Measurements from ENCODE around the gene ARHGAP31. TPM values are rescaled to one million over a fixed set of nuclear protein-coding genes. Genes with fewer than 3 reads are reported as not detected.

ARHGAP31 gene
- total RNA-seq, 1 experiment from 2014 or later: 12.0 TPM

- CTCF ChIA-PET: no interaction called here
- Histone ChIP-seq H3K4me3 (ENCODE audit: low read depth, low read length, poor library complexity, severe bottlenecking) (no peak overlapping the region), H3K27me3 (replicated peaks; ENCODE audit: insufficient read depth, low read depth, low read length, poor library complexity) (no peaks in the 10 kb centered on the region), H3K9me3 (ENCODE audit: low read depth, low read length, poor library complexity, severe bottlenecking) (no peaks in the 10 kb centered on the region), H3K36me3 (ENCODE audit: insufficient read depth, low read length, poor library complexity, severe bottlenecking) (peaks cover 3% of the 10 kb centered on the region), H3K4me1 (ENCODE audit: insufficient read depth, low read length, poor library complexity, severe bottlenecking) (no peaks in the 10 kb centered on the region), H3K27ac (ENCODE audit: low read depth, low read length, poor library complexity, severe bottlenecking) (no peak overlapping the region)
- POLR2A ChIA-PET (ENCODE audit: low non-redundant PET): no interaction called here
- no TSS peak for BruUV-seq (replicated peaks)
- intact Hi-C loops (cut with micrococcal nuclease; ENCODE audit: unreplicated experiment): loop anchor here (10.0 kb wide), 1 partner anchor 236 kb away; the partner anchor contains the start of gene TEX55
- DNase-seq (ENCODE audit: low spot score): peak; percentile 17
- TF ChIP-seq CTCF (conservative IDR thresholded peaks at IDR 0.05; ENCODE audit: low read depth, low read length) (no peak), EZH2 (IDR thresholded peaks at IDR 0.05; ENCODE audit: borderline replicate concordance, low read depth, low read length, poor library complexity, severe bottlenecking) (no peak)
These were observed 86.5 kb downstream of the ARHGAP31 start for GRCh38 chr3:119380697-119381096.

GRCh38 chr3:119382134-119382533 is 88.0 kb downstream of the ARHGAP31 start:
- no TSS peak for BruUV-seq (replicated peaks)
- ChIA-PET CTCF (no interaction called here), POLR2A (ENCODE audit: low non-redundant PET) (no interaction called here)

DNA sequence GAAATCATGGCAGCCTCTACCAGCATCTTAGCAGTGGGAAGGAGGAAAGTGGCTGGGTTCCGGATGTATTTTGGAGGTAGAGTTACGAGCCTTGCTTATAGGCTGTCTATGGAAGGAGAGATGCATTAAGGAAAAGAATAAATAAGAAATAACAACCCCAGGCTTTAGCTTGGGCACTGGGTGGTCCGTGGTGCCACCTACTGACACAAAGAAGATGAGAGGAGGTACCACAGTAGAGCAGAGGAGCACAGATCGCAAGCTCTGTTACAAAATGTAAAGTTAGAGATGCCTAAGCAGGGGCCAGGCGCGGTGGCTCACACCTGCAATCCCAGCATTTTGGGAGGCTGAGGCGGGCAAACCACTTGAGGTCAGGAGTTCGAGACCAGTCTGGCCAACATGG is 94.4 kb downstream of the ARHGAP31 start:
- Histone ChIP-seq H3K27ac (ENCODE audit: low read depth, low read length, poor library complexity, severe bottlenecking) (no peak overlapping the region), H3K9me3 (ENCODE audit: low read depth, low read length, poor library complexity, severe bottlenecking) (no peaks in the 10 kb centered on the region), H3K36me3 (ENCODE audit: insufficient read depth, low read length, poor library complexity, severe bottlenecking) (peaks cover under 1% of the 10 kb centered on the region), H3K4me1 (ENCODE audit: insufficient read depth, low read length, poor library complexity, severe bottlenecking) (no peaks in the 10 kb centered on the region), H3K4me3 (ENCODE audit: low read depth, low read length, poor library complexity, severe bottlenecking) (no peak overlapping the region), H3K27me3 (replicated peaks; ENCODE audit: insufficient read depth, low read depth, low read length, poor library complexity) (no peaks in the 10 kb centered on the region)
- no peak for TF ChIP-seq EZH2 (IDR thresholded peaks at IDR 0.05; ENCODE audit: borderline replicate concordance, low read depth, low read length, poor library complexity, severe bottlenecking)
- peak; percentile 53 for TF ChIP-seq CTCF (conservative IDR thresholded peaks at IDR 0.05; ENCODE audit: low read depth, low read length)
- ChIA-PET CTCF (interaction anchor here (0.7 to 1.1 kb wide), 3 partner anchors 148 to 504 kb away, joined by 3 to 4 read pairs (median 3); partner anchors contain the start of gene B4GALT4), POLR2A (ENCODE audit: low non-redundant PET) (interaction anchor here (0.6 kb wide), 1 partner anchor 27 kb away, joined by 5 read pairs; no protein-coding TSS in a partner anchor)
- intact Hi-C loops (cut with micrococcal nuclease; ENCODE audit: unreplicated experiment): loop anchor here (5.0 to 10.0 kb wide), 3 partner anchors 111 to 506 kb away; partner anchors contain the start of gene TEX55
- BruUV-seq (replicated peaks): no TSS peak
- DNase-seq (ENCODE audit: low spot score): peak; percentile 45

More at GRCh38 chr3:119382134-119382533, 88.0 kb downstream of the ARHGAP31 start:
- intact Hi-C loops (cut with micrococcal nuclease; ENCODE audit: unreplicated experiment): loop anchor here (10.0 kb wide), 1 partner anchor 237 kb away; the partner anchor contains the start of gene TEX55
- Histone ChIP-seq H3K27ac (ENCODE audit: low read depth, low read length, poor library complexity, severe bottlenecking) (no peak overlapping the region), H3K27me3 (replicated peaks; ENCODE audit: insufficient read depth, low read depth, low read length, poor library complexity) (no peaks in the 10 kb centered on the region), H3K36me3 (ENCODE audit: insufficient read depth, low read length, poor library complexity, severe bottlenecking) (peaks cover 3% of the 10 kb centered on the region), H3K4me3 (ENCODE audit: low read depth, low read length, poor library complexity, severe bottlenecking) (no peak overlapping the region), H3K4me1 (ENCODE audit: insufficient read depth, low read length, poor library complexity, severe bottlenecking) (no peaks in the 10 kb centered on the region), H3K9me3 (ENCODE audit: low read depth, low read length, poor library complexity, severe bottlenecking) (no peaks in the 10 kb centered on the region)
- DNase-seq (ENCODE audit: low spot score): no peak
- no peak for TF ChIP-seq CTCF (conservative IDR thresholded peaks at IDR 0.05; ENCODE audit: low read depth, low read length)
- no peak for TF ChIP-seq EZH2 (IDR thresholded peaks at IDR 0.05; ENCODE audit: borderline replicate concordance, low read depth, low read length, poor library complexity, severe bottlenecking)
